ENCODE results near the gene INSYN2B.

INSYN2B gene

GRCh38 chr5:169942181-169942580, 38.1 kb downstream of the INSYN2B start:
- H3K4me3 ChIP-seq (replicated peaks; ENCODE audit: insufficient read depth, low read length), result no peak overlapping the region
- no peak for TF ChIP-seq SPI1 (IDR thresholded peaks at IDR 0.05; ENCODE audit: borderline replicate concordance, low read depth)
- TF ChIP-seq GABPA (IDR thresholded peaks at IDR 0.05; ENCODE audit: low read depth), result no peak
- TF ChIP-seq POLR2AphosphoS5 (IDR thresholded peaks at IDR 0.05; ENCODE audit: low read depth), result no peak
- no peak for TF ChIP-seq CTCF (IDR thresholded peaks at IDR 0.05; ENCODE audit: insufficient read depth, low read length)
- no peak for TF ChIP-seq REST (IDR thresholded peaks at IDR 0.05; ENCODE audit: insufficient replicate concordance, low read depth)
- H3K27me3 ChIP-seq (ENCODE audit: insufficient read depth, poor library complexity, severe bottlenecking), result no peaks in the 10 kb centered on the region
- DNase-seq (ENCODE audit: low read depth in 1 of 2, low spot score in 1 of 2), result no peak
- H3K27ac ChIP-seq (replicated peaks), result no peak overlapping the region

- DNase-seq (ENCODE audit: low read depth in 1 of 2, low spot score in 1 of 2), result no peak
- TF ChIP-seq CTCF (IDR thresholded peaks at IDR 0.05; ENCODE audit: insufficient read depth, low read length) (no peak), SPI1 (IDR thresholded peaks at IDR 0.05; ENCODE audit: borderline replicate concordance, low read depth) (no peak), GABPA (IDR thresholded peaks at IDR 0.05; ENCODE audit: low read depth) (no peak), REST (IDR thresholded peaks at IDR 0.05; ENCODE audit: insufficient replicate concordance, low read depth) (no peak), POLR2AphosphoS5 (IDR thresholded peaks at IDR 0.05; ENCODE audit: low read depth) (no peak)
- Histone ChIP-seq H3K27ac (replicated peaks) (no peak overlapping the region), H3K27me3 (ENCODE audit: insufficient read depth, poor library complexity, severe bottlenecking) (no peaks in the 10 kb centered on the region), H3K4me3 (replicated peaks; ENCODE audit: insufficient read depth, low read length) (no peak overlapping the region)
Measured at GRCh38 chr5:169941542-169941941, 38.8 kb downstream of the INSYN2B start.

- TF ChIP-seq POLR2AphosphoS5 (IDR thresholded peaks at IDR 0.05; ENCODE audit: low read depth) (no peak), CTCF (IDR thresholded peaks at IDR 0.05; ENCODE audit: insufficient read depth, low read length) (no peak), REST (IDR thresholded peaks at IDR 0.05; ENCODE audit: insufficient replicate concordance, low read depth) (no peak), GABPA (IDR thresholded peaks at IDR 0.05; ENCODE audit: low read depth) (no peak), SPI1 (IDR thresholded peaks at IDR 0.05; ENCODE audit: borderline replicate concordance, low read depth) (no peak)
- DNase-seq (ENCODE audit: low read depth in 1 of 2, low spot score in 1 of 2), result no peak
- Histone ChIP-seq H3K27me3 (ENCODE audit: insufficient read depth, poor library complexity, severe bottlenecking) (no peaks in the 10 kb centered on the region), H3K27ac (replicated peaks) (no peak overlapping the region), H3K4me3 (replicated peaks; ENCODE audit: insufficient read depth, low read length) (no peak overlapping the region)
Measured at GRCh38 chr5:169939731-169940130, 40.6 kb downstream of the INSYN2B start.

Measured in HL-60 (cell line).